GM21723 (cell line): ENCODE data around the gene TUBE1.

Source experiments
- ATAC-seq: cut with Tn5 transposase; IDR thresholded peaks from one replicate; pipeline ENCODE4 v1.9.1; 2021; ENCODE audit warnings: mild to moderate bottlenecking, moderate library complexity; ENCODE audit not compliant: unreplicated experiment

Gene TUBE1

DNA sequence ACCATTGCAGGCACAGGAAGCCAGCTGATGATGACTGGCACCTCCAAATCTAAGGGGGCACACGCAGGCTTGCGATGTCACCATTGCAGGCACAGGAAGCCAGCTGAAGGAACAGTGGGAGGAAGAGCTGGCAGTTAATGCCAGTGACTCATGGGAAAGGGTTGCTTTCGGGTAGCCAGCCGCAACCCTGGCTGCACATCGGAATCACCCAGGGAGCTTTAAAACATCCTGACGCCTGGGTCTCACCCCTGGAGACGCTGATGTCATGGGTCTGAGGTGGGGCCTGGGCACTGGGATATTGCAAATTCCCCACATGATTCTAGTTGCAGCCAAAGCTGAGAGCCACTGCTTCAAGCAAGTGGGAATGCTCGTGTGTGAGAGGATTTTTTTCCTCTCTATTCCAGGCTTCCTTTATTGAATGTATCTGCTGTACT is 49.5 kb downstream of the TUBE1 start:
- no peak for ATAC-seq

DNA sequence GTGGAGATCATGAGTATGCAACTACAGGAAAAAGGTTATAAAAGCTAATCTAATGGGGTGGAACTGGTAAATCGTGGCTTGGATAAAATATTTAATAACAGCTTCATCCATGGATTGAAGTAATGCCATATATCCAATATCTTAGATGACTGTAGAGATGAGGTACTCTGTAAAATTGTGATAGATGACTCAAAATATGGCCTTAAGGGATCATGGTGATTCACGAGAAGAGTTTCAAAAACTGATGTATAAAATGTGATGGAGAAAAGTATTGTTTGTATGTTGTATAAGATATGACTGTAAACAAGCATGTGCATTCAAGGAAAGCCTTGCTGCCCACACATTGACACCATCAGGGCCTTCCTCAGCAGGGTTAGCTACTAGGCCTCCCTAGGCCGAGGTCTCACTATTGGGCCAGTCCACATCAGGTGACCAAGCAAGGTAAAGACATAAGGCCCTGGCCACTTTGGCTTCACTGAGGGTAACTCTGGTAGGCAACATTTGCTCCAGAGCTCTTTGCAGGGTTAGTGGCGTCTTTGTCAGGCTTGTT is 51.1 kb downstream of the TUBE1 start:
- no peak for ATAC-seq

DNA sequence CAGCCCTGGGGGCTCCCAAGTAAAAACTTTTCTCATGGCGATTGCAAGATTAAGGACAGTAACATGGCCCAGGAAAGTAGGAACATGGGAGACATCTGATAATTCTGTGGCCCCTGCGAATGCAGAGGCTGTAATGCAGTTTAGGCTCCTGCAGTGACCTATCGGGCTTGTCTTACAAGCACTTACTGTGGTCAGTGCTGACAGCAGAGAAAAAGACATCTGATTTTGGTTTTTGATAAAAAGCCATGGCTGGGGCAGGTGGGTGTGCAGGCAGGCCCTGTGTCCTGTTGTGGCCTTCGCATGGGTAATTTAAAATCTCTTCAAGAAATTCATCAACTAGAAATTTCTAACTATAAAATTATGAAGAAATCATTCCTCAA is 52.7 kb downstream of the TUBE1 start:
- ATAC-seq, result no peak

DNA sequence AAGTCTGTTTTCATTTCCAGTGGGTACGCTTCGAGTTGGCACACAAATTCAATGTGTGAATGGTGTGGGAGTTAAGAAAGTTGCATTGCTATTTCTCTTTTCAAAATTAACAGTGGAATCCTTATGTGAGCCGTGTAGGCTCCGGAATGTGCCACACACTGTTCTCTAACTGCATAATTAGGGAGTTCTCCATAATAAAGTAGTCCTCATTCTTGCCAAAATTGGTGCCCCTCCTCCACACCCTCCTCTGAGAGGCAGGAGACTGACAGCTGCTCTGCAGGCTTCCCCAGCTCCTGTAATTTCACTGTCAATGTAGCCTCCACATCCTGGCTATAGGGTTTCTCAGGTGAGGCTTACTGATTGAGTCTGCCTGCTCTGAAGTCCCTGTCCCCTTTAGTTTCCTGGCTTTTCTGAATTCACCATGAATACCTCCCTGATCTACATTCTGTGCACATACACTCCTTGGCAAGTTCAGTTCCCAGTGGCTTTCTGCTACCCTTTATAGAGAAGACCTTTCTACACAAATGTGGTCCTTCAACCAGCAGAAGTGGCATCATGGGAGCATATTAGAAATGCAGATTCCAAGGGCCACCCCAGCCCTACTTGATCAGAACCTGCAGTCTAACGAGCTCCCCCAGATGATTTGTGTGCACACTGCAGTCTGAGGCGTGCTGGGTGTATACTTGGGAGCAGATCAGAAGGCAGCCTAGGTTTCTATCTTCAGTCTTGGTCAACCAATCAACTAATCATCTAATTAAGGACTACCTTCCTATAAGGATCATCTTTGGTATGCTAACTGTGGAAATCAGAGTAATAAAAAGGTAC is 53.3 kb downstream of the TUBE1 start:
- ATAC-seq, result no peak

DNA sequence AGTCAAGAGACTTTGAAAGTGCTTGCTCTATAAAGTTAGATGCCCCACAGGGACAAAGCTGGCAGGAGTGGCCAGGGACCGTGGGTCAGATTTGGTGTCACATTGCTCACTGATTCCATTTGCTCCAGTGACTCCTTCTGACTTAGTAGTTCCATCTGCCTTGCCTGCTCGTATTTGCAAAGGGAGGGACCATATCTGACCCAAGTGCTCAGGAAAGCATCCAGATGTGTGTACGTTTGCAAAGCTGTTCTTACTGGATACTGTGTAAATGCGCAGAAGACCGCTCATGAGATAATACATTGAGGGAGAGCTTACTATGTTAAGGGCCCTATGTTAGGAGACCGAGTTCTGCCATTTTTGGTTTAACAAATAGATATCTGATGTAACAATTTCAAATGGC is 54.6 kb downstream of the TUBE1 start:
- ATAC-seq, result no peak

DNA sequence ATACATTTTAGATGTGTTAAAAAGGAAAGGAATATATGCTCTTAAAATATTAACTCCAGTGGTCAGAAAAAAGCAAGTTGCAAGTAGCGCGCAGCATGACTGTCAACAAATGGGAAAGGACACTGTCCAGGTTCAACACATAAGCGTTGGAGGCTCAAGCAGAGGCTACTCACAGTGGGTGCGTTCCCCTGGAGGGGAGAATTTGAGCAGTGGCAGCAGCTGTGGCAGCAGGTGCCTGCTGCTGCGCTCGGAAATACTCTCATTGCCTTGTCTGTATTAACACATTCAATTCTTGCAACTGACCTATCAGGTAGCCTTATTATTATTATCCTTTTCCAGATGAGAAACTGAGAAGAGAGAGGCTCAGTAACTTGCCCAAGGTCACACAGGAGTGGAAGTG is 55.3 kb downstream of the TUBE1 start:
- no peak for ATAC-seq

- no peak for ATAC-seq
Observed at GRCh38 chr6:112030961-112031660, 56.2 kb downstream of the TUBE1 start.

- ATAC-seq, result no peak
Observed at GRCh38 chr6:112030206-112030960, 56.9 kb downstream of the TUBE1 start.

GRCh38 chr6:112029045-112029822 is 58.0 kb downstream of the TUBE1 start:
- peak; percentile 73 for ATAC-seq

GRCh38 chr6:112027942-112028674 is 59.2 kb downstream of the TUBE1 start:
- ATAC-seq, result peak; percentile 69

- no peak for ATAC-seq
Observed at GRCh38 chr6:112026933-112027332, 60.3 kb downstream of the TUBE1 start.

DNA sequence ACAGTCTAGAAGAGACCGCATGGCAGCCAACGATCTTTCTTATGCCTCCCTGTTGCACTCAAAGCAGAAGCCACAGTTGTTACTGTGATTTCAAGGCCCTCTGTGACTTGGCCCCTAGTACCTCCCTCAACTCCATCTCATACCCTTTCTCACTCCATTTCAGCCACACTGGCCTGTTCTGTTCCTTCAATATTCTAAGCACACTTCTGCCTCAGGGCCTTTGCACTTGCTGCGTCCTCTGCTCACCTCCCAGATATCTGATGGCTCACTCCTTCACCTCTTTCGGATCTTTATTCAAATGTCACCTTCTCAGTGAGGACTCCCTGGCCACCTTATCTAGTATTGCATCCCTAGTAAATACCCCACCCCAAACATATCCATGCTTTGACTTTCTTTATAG is 62.8 kb downstream of the TUBE1 start:
- no peak for ATAC-seq

GRCh38 chr6:112022749-112023148 is 64.5 kb downstream of the TUBE1 start:
- no peak for ATAC-seq

DNA sequence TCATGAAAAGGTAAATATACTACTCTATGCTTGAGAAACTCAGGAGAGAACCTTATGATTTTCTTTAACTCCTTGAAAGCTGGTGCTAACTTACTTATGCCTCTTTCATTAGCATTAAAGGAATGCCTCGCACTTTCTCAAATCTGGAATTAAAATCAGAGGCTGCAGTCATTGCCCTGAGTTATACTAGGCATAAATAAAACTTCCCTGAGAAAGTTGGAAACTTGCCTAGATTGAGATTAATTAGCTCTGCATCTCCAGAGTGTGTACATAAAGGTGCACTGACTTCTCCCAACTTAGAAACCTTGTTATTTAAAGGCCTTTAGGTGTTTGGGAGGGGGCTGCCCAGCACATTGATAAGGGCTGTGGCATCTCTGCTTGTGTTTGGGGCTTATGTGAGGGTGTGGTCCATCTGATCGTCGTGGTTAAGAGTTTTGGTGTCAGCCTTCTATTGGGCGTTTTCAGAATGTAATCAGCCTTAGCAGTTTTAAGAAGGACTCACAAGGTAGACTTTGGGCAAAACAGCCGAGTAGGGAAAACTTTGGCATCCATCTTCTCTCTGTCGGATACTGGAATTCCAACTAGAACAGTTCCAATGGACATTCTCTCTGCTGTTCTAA is 65.5 kb downstream of the TUBE1 start:
- ATAC-seq, result no peak
